ENCODE data around the gene MAP3K13. TPM values are rescaled to one million over a fixed set of nuclear protein-coding genes. Genes with fewer than 3 reads are reported as not detected.

Gene MAP3K13
- total RNA-seq, 1 experiment from 2014 or later: 10.6 TPM

DNA sequence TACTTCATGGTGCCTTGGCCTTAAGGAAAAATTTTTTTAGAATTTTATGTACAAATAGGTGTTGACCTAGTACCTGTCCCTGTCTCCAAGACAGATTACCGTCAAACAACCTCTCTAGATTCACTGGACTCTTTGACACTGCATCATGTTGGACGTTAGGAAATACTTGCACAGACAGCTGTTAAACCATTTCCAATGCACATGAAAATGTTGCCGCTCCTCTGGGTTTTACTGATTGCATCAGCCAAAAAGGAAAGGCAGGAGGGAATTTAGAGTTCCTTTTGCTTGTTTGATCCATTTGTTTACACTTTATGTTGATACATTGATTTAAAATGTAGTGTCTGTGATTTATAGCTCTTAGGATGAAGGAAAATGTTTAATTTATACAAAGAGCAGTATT is 121.4 kb downstream of the MAP3K13 start:
- Histone ChIP-seq H3K18ac (ENCODE audit: insufficient read length, low read depth, low read length) (no peak overlapping the region), H2BK12ac (ENCODE audit: insufficient read length, low read depth, low read length) (no peak overlapping the region), H3K27me3 (ENCODE audit: insufficient read depth, low read length) (no peaks in the 10 kb centered on the region), H3K79me2 (ENCODE audit: insufficient read depth, low read length) (no peaks in the 10 kb centered on the region), H3K4me2 (ENCODE audit: insufficient read depth, insufficient read length, low read length) (no peak overlapping the region), H3K14ac (ENCODE audit: insufficient read depth, low read length) (no peak overlapping the region), H3K4ac (ENCODE audit: low read depth, low read length) (no peak overlapping the region), H2AK5ac (ENCODE audit: insufficient read length, low read length) (no peak overlapping the region), H2BK20ac (ENCODE audit: low read depth, low read length, poor library complexity, severe bottlenecking) (no peak overlapping the region), H3K9ac (ENCODE audit: extremely low read depth, insufficient read length, low read length) (no peak overlapping the region), H3T11ph (ENCODE audit: low read length) (no peak overlapping the region), H3K23ac (ENCODE audit: insufficient read length, low read depth, low read length) (no peak overlapping the region), H2BK15ac (ENCODE audit: low read depth, low read length) (no peak overlapping the region), H3K9me3 (ENCODE audit: control insufficient read depth, low read depth, low read length) (no peaks in the 10 kb centered on the region), H3K27ac (ENCODE audit: insufficient read length, low read depth, low read length) (no peak overlapping the region), H3K79me1 (ENCODE audit: insufficient read depth, low read depth, low read length, poor library complexity, severe bottlenecking) (no peaks in the 10 kb centered on the region), H4K91ac (ENCODE audit: insufficient read length, low read depth, low read length) (no peak overlapping the region), H3K4me1 (ENCODE audit: insufficient read depth, low read length) (no peaks in the 10 kb centered on the region), H2BK120ac (ENCODE audit: low read depth, low read length, poor library complexity, severe bottlenecking) (no peak overlapping the region), H4K5ac (ENCODE audit: insufficient read length, low read depth, low read length) (no peak overlapping the region), H2AFZ (ENCODE audit: low read length) (no peak overlapping the region), H3K23me2 (ENCODE audit: insufficient read length, low read depth, low read length, poor library complexity, severe bottlenecking) (no peaks in the 10 kb centered on the region), H2BK5ac (ENCODE audit: insufficient read length, low read length) (no peak overlapping the region), H3K56ac (ENCODE audit: insufficient read length, low read depth, low read length) (no peak overlapping the region), H4K8ac (replicated peaks; ENCODE audit: insufficient read length, low read depth, low read length) (no peak overlapping the region), H4K20me1 (ENCODE audit: control insufficient read depth, insufficient read depth, insufficient read length) (no peaks in the 10 kb centered on the region)
- DNase-seq: no peak
- TF ChIP-seq CTCF (conservative IDR thresholded peaks at IDR 0.05): no peak
- Mint-ChIP-seq H3K27me3 (ENCODE audit: low read depth) (no peaks in the 10 kb centered on the region), H3K4me1 (no peaks in the 10 kb centered on the region), H3K9me3 (no peaks in the 10 kb centered on the region), H3K27ac (no peak overlapping the region), H3K36me3 (ENCODE audit: insufficient read depth in 1 of 3, low read depth in 3 of 3) (peaks cover 0 to 4% (median 0%) of the 10 kb centered on the region in 3 experiments; a peak in 3 of 7 replicates), H3K4me3 (no peak overlapping the region)
- WGBS (ENCODE audit: extremely low coverage, insufficient read length, low lambda C conversion rate): no CpG with 5 or more reads among the region's 3 CpGs

Data from H9 (cell line).